ENCODE data around the gene LRRC10B. TPM values are rescaled to one million over a fixed set of nuclear protein-coding genes. Genes with fewer than 3 reads are reported as not detected.

The LRRC10B gene
- total RNA-seq, 1 experiment from 2014 or later = 1.1 TPM

GRCh38 chr11:61499816-61500491 is 8.6 kb upstream of the LRRC10B start:
- Histone ChIP-seq H3F3A (ENCODE audit: insufficient read depth, low read depth) (peaks cover 14% of the 10 kb centered on the region; the same call in 1 of the 2 replicates), H2AFZ (no peak overlapping the region), H3K4me2 (no peak overlapping the region), H3K9me2 (ENCODE audit: insufficient read depth) (no peaks in the 10 kb centered on the region), H3K36me3 (ENCODE audit: low read depth) (no peaks in the 10 kb centered on the region), H3K27ac (no peak overlapping the region), H3K9me3 (ENCODE audit: insufficient read depth, low read depth) (no peaks in the 10 kb centered on the region), H3K4me1 (replicated peaks; ENCODE audit: insufficient read depth) (peaks cover 19% of the 10 kb centered on the region), H3K79me2 (ENCODE audit: low read depth) (no peaks in the 10 kb centered on the region), H4K20me1 (ENCODE audit: insufficient read depth) (no peaks in the 10 kb centered on the region), H3K4me3 (no peak overlapping the region), H3K27me3 (ENCODE audit: insufficient read depth, low read depth) (no peaks in the 10 kb centered on the region)
- no peak for DNase-seq
- ChIA-PET POLR2A (ENCODE audit: unreplicated experiment) (no interaction called here), CTCF (no interaction called here)
- TF ChIP-seq EZH2 (IDR thresholded peaks at IDR 0.05; ENCODE audit: low read depth) = no peak
- TF ChIP-seq CTCF (conservative IDR thresholded peaks at IDR 0.05) = no peak
- BruUV-seq (replicated peaks) = no TSS peak
- intact Hi-C loops (cut with micrococcal nuclease; ENCODE audit: unreplicated experiment) = no loop called here

GRCh38 chr11:61502522-61502921 is 6.0 kb upstream of the LRRC10B start:
- no peaks in the 10 kb centered on the region for H3K36me3 ChIP-seq (ENCODE audit: low read depth)

GRCh38 chr11:61503135-61503770 is 5.3 kb upstream of the LRRC10B start:
- Histone ChIP-seq H3K27ac (no peak overlapping the region), H3K36me3 (ENCODE audit: low read depth) (no peaks in the 10 kb centered on the region), H3K9me3 (ENCODE audit: insufficient read depth, low read depth) (no peaks in the 10 kb centered on the region), H4K20me1 (ENCODE audit: insufficient read depth) (no peaks in the 10 kb centered on the region), H3K4me2 (peak overlapping the region; percentile 37), H3K79me2 (ENCODE audit: low read depth) (no peaks in the 10 kb centered on the region), H3K9me2 (ENCODE audit: insufficient read depth) (no peaks in the 10 kb centered on the region), H3K4me3 (no peak overlapping the region), H2AFZ (peak overlapping the region; percentile 45; the same call in 1 of the 2 replicates), H3K27me3 (ENCODE audit: insufficient read depth, low read depth) (peaks cover 11% of the 10 kb centered on the region), H3F3A (ENCODE audit: insufficient read depth, low read depth) (peaks cover 18% of the 10 kb centered on the region; the same call in 1 of the 2 replicates), H3K4me1 (replicated peaks; ENCODE audit: insufficient read depth) (peaks cover 32% of the 10 kb centered on the region)
- no peak for TF ChIP-seq EZH2 (IDR thresholded peaks at IDR 0.05; ENCODE audit: low read depth)
- no peak for TF ChIP-seq CTCF (conservative IDR thresholded peaks at IDR 0.05)
- DNase-seq = no peak
- intact Hi-C loops (cut with micrococcal nuclease; ENCODE audit: unreplicated experiment) = no loop called here
- no TSS peak for BruUV-seq (replicated peaks)
- ChIA-PET CTCF (no interaction called here), POLR2A (ENCODE audit: unreplicated experiment) (interaction anchor here (0.6 to 1.1 kb wide), 2 partner anchors 14 to 358 kb away, joined by 3 to 6 read pairs; no protein-coding TSS in a partner anchor)

More at GRCh38 chr11:61502522-61502921, 6.0 kb upstream of the LRRC10B start:
- Histone ChIP-seq H3K27me3 (ENCODE audit: insufficient read depth, low read depth) (peaks cover 4% of the 10 kb centered on the region), H3K4me1 (replicated peaks; ENCODE audit: insufficient read depth) (peaks cover 32% of the 10 kb centered on the region), H3F3A (ENCODE audit: insufficient read depth, low read depth) (peaks cover 18% of the 10 kb centered on the region; the same call in 1 of the 2 replicates), H3K4me2 (peak overlapping the region; percentile 37), H3K9me2 (ENCODE audit: insufficient read depth) (no peaks in the 10 kb centered on the region), H3K27ac (no peak overlapping the region), H2AFZ (peak overlapping the region; percentile 45; the same call in 1 of the 2 replicates), H4K20me1 (ENCODE audit: insufficient read depth) (no peaks in the 10 kb centered on the region), H3K4me3 (no peak overlapping the region), H3K79me2 (ENCODE audit: low read depth) (no peaks in the 10 kb centered on the region), H3K9me3 (ENCODE audit: insufficient read depth, low read depth) (no peaks in the 10 kb centered on the region)
- no peak for DNase-seq
- ChIA-PET POLR2A (ENCODE audit: unreplicated experiment) (interaction anchor here (0.6 to 1.1 kb wide), 3 partner anchors 12 to 358 kb away, joined by 3 to 7 read pairs (median 6); no protein-coding TSS in a partner anchor), CTCF (no interaction called here)
- BruUV-seq (replicated peaks) = no TSS peak
- TF ChIP-seq CTCF (conservative IDR thresholded peaks at IDR 0.05) (no peak), EZH2 (IDR thresholded peaks at IDR 0.05; ENCODE audit: low read depth) (no peak)
- intact Hi-C loops (cut with micrococcal nuclease; ENCODE audit: unreplicated experiment) = no loop called here

Measured in PC-9 (cell line).